GM18517 (cell line): ENCODE results near the gene KNDC1.
"Not testable (repeated sequence)": the region's sequence is repeated elsewhere in the genome, so short reads cannot be mapped to it uniquely, and the experiment has no call there.

Experiments
- ATAC-seq: cut with Tn5 transposase; IDR thresholded peaks from one replicate; pipeline ENCODE4 v1.9.1; 2021; ENCODE audit warnings: mild to moderate bottlenecking, moderate library complexity; ENCODE audit not compliant: unreplicated experiment

The KNDC1 gene

GRCh38 chr10:133124357-133125211, 35.4 kb upstream of the KNDC1 start:
- no peak for ATAC-seq

- ATAC-seq: no peak
Measured at GRCh38 chr10:133125901-133126300, 34.1 kb upstream of the KNDC1 start.

GRCh38 chr10:133126431-133127290, 33.4 kb upstream of the KNDC1 start:
- ATAC-seq: no peak

GRCh38 chr10:133127291-133128125, 32.5 kb upstream of the KNDC1 start:
- no peak for ATAC-seq

GRCh38 chr10:133128126-133129070, 31.6 kb upstream of the KNDC1 start:
- ATAC-seq: no peak

- ATAC-seq: no peak
Measured at GRCh38 chr10:133129071-133129858, 30.8 kb upstream of the KNDC1 start.

- ATAC-seq: no peak
Measured at GRCh38 chr10:133129859-133130495, 30.0 kb upstream of the KNDC1 start.

GRCh38 chr10:133130602-133131001, 29.4 kb upstream of the KNDC1 start:
- no peak for ATAC-seq

- ATAC-seq: no peak
Measured at GRCh38 chr10:133131053-133131452, 29.0 kb upstream of the KNDC1 start.

- no peak for ATAC-seq
Measured at GRCh38 chr10:133131734-133132472, 28.1 kb upstream of the KNDC1 start.

GRCh38 chr10:133132473-133133291, 27.3 kb upstream of the KNDC1 start:
- ATAC-seq: no peak

GRCh38 chr10:133133471-133134231, 26.4 kb upstream of the KNDC1 start:
- no peak for ATAC-seq

GRCh38 chr10:133134411-133135115, 25.5 kb upstream of the KNDC1 start:
- ATAC-seq: no peak

GRCh38 chr10:133135116-133135465, 24.9 kb upstream of the KNDC1 start:
- ATAC-seq: no peak

- not testable (repeated sequence) for ATAC-seq
Measured at GRCh38 chr10:133137486-133138145, 22.4 kb upstream of the KNDC1 start.
